Stimulated activated CD8-positive, alpha-beta memory T cell treated with anti-CD3 and anti-CD28 coated beads, Interleukin-15, amount 100 ng/mL, for 48 hours (primary cell): ENCODE measurements around the gene TCEA2.

Experiments
- DNase-seq, 2 donors: peaks; one replicate each; pipeline ENCODE4 v3.0.0-alpha.2; 2020; ENCODE audit warnings: low read depth in 2 of 2

The TCEA2 gene

DNA sequence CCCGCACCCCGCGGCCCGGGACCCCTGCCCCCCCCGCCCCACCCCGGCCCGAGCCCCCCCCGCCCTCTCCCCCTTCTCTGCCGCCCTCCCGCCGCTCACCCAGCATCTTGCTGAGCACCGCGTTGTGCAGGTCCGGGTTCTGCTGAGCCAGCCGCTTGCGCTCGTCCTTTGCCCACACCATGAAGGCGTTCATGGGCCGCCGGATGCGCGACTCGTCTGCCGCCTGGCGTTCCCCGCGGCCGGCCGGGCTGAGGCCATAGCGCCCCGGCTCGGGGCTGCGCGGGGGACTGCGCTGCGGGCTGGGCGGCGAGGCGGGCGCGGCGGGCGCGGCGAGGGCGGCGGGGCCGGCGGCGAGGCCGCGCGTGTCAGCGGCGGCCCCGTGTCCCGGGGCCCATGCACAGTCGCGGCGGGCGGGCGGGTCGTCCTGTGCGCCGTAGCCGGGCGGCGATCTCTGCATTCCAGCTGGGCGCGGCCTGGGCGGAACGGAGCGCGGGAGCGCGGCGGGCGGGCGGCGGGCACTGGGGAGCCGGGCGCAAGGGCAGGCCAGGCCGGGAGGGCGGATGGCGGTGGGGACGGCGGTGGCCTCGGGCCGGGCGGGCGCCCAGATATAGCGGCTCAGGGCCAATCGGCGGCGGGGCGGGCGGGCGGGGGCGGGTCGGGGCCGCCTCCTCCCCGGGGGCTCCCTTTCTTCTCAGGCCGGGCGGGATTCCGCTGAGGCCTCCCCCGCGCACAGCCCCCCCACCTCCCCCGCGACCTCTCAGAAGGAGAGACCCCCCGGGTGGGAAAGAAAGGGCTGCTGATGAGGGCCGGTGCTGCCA, 13.7 kb upstream of the TCEA2 start, which contains the start of gene SOX18:
Gene SOX18 (minus strand): TSS at position 580 of the 818 bp plus-strand sequence. CDS start 123 bp downstream, at position 457.
- DNase-seq: no peak

- DNase-seq: no peak
Measured at GRCh38 chr20:64049878-64050260, 13.1 kb upstream of the TCEA2 start.

- no peak for DNase-seq
Measured at GRCh38 chr20:64050261-64051032, 12.6 kb upstream of the TCEA2 start.

GRCh38 chr20:64051033-64051452, 12.0 kb upstream of the TCEA2 start:
- DNase-seq: no peak

- DNase-seq: no peak
Measured at GRCh38 chr20:64051561-64052325, 11.3 kb upstream of the TCEA2 start.

DNA sequence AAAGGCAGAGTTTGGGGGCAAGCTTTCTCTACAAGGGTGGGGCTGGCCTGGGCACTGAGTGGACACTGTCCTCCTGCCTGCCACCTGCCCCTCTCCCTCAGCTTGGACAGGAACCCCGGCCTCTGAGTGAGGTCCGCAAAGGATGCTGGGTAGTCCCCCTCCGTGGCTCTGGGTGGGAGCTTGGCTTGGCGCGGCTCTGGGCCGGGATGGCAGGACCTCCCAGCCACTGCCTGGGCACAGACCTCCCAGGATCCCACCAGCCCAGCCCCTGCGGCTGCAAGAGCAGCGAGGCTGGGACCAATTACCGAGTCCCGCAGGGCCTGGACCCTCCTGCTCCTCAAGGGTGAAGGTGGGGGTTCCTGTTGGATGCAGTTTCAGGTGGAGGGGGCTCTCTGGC, 10.7 kb upstream of the TCEA2 start:
- DNase-seq: no peak

- DNase-seq: no peak
Measured at GRCh38 chr20:64052987-64053840, 9.8 kb upstream of the TCEA2 start.

GRCh38 chr20:64053841-64054661, 8.9 kb upstream of the TCEA2 start:
- no peak for DNase-seq

GRCh38 chr20:64055396-64055892, 7.6 kb upstream of the TCEA2 start:
- no peak for DNase-seq

DNA sequence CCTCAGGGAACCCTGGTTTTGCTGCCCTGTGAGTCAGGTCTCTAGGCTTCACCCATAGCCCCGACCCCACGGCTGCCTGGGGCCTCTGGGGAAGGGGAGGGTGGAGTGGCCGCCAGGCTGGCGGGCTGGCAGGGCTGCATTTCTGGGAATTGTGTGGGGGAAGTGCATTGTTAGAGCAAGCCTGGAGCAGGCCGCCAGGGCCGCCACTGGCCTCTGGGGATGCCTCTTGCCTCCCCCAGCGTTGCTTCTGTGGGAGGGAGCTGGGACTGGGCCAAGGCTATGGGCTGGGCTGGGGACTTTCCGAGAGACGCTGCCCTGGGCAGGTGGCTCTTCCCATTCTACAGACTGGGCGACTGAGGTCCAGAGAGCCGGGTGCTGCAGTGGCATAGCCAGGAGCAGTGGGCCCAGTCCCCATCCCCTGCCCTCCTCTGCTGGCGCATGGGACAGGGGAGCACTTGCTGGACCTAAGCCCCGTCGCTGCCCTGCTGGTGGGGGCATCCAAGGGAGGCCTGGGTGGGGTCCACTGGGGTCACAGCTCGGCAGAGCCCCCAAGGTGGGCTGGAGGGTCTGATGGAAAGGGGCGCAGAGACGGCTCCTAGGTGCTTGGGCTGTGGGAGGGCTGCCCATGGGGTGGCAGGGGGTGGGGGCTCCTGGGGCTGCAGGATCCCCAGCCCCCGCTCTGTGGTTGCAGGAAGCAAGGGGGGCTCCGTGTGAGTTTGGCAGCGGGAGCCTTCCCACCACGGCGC, 6.9 kb upstream of the TCEA2 start:
- no peak for DNase-seq

- no peak for DNase-seq
Measured at GRCh38 chr20:64056639-64056888, 6.4 kb upstream of the TCEA2 start.

GRCh38 chr20:64056889-64057627, 5.9 kb upstream of the TCEA2 start:
- no peak for DNase-seq

DNA sequence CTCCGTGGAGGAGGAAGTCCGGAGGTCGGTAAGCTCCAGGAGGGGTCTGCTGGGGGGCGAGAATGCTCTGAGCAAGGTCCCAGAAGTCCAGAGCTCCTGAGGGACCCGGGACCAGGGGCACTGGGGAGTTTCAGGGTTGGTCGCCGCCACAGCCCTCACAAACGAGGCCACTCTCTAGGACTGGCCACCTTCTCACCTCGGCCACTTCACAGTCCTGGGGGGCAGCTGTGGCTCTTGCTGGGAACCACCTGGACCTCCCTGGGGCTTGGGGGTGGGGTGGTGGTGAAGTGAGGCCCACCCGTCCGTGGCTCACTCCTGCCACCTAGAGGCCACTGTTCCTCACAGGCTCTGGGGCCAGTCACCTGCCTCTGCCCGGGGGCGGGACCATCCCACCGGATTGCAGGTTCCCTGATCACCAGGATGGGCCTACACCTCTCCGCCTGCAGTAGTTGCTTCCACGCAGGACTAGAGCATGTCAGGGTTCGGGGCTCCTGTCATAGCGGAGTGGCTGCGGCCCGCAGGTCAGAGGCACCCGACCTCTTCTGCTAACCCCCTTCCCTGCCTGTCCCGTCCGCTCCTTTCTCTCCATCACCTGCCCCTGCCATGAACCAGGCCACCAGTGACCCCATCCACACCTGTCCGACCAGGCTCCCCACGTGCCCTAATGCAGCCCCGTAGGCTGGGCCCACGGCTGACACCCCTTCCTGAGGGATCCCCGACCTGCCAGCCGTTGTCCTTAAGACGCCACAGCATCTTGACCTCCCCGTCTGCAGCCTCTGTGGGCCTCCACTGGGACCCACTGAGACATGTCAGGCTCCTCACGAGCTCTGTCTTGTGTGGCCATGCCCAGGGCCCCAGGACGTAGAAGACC, 5.1 kb upstream of the TCEA2 start:
- DNase-seq: peak; percentile 67 to 69

- DNase-seq: no peak
Measured at GRCh38 chr20:64058536-64058935, 4.5 kb upstream of the TCEA2 start.

GRCh38 chr20:64062276-64062595, 762 bp upstream of the TCEA2 start:
- no peak for DNase-seq

DNA sequence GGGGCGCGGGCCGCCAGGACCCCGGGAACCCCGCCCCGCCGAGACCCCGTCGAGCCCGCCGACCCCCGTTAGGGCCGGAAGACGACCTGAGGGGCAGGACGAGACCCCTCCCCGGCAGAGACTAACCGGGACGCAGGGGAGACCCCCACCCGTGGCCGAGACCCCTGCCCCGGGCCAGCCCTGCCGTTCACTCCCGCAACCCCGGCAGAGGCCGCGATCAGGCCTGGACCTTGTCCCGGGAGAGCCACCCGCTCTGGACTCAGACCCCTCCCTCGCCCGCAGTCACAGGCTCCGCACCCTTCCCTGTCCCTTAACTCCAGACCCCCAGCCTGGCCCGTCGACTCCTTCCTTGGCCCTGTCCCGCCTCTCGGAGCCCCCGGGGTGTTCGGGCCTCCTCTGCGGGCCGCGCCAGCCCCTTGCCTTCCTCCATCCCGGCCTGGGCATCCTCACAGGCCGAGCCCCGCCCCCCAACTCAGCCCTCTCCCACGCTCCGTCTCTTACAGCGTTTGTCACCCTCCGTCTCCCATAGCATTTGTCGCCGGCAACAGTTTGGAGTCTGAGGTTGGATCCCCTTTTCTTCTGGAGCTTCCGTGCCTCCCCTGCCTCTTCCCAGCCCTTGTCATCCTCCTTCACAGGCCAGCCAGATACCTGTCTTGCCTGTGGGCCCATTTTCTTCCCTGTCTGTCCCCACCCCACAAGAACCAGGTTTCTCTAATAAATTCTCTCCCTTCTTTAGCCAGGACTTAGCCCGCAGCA, 569 bp downstream of the TCEA2 start:
- no peak for DNase-seq

- DNase-seq: no peak
Measured at GRCh38 chr20:64064145-64064698, 1.2 kb downstream of the TCEA2 start.
